ENCODE measurements around the gene SYNE1.
"Not testable (repeated sequence)": the region's sequence is repeated elsewhere in the genome, so short reads cannot be mapped to it uniquely, and the experiment has no call there.

Gene SYNE1

GRCh38 chr6:152423216-152424103, 213.7 kb downstream of the SYNE1 start:
- DNase-seq (ENCODE audit: low read depth in 2 of 2), result no peak

DNA sequence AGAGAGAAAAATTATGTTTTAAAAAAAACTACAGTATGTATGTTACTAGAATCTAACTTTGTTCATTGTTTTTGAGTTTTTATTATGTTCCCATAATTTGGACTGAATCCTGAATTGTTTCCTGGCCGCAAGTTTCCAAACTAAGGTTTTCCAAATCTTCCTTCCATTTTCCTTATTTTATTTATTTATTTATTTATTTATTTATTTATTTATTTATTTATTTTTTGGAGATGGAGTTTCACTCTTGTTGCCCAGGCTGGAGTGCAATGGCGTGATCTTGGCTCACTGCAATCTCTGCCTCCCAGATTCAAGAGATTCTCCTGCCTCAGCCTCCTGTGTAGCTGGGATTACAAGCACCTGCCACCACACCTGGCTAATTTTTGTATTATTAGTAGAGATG, 215.7 kb downstream of the SYNE1 start:
- not testable (repeated sequence) for DNase-seq (ENCODE audit: low read depth in 2 of 2)

GRCh38 chr6:152420696-152421095, 216.5 kb downstream of the SYNE1 start:
- DNase-seq (ENCODE audit: low read depth in 2 of 2), result no peak

DNA sequence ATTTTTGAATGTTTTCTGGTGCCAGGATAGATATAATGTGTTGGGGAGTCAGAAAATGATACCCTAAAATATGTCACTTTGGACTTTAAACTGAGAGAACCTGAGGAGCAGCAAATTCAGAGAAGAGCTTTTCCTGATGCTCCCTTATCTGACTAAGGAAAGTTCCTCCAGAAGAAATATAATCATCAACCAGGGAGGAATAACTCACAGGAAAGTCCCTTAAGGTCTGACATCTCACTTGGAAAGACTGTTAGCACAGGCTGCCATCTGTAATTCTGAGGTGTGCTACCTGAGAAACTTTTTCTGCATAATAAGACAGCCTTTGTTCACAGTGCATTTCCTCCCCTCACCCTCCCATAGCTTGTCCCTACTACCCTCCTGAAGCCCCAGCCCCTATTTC, 218.6 kb downstream of the SYNE1 start:
- DNase-seq (ENCODE audit: low read depth in 2 of 2), result no peak

- DNase-seq (ENCODE audit: low read depth in 2 of 2), result no peak
Measured at GRCh38 chr6:152416652-152417051, 220.5 kb downstream of the SYNE1 start.

DNA sequence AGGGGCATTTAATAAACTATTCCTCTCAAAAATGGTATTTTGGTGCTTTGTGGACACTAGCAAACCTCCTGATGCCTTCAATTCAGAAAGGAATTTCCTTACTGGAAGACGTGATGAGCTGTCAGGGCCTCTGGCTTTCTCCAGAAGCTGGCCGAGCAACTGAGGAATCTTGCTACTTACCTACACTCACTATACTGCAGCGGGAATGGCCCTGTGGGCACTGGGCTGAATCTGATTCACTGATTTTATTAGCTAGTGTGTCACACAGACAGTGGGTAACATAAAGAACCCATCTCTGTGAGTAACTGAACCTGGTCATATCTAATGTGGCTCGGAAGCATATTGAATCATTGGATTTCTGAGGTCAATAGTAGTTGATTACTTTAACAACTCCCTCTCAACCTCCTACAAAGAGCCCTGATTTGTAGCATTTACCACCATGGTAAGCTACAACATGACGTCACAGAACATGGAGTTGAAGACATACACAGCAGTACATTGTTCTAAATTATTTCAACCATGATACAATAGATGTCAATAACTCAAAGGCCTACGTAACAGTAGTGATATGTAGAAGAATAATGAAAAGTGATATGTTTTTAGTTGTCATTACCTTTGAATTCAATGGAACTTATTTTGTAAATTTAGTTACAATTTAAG, 232.1 kb downstream of the SYNE1 start:
- DNase-seq (ENCODE audit: low read depth in 2 of 2), result no peak

DNA sequence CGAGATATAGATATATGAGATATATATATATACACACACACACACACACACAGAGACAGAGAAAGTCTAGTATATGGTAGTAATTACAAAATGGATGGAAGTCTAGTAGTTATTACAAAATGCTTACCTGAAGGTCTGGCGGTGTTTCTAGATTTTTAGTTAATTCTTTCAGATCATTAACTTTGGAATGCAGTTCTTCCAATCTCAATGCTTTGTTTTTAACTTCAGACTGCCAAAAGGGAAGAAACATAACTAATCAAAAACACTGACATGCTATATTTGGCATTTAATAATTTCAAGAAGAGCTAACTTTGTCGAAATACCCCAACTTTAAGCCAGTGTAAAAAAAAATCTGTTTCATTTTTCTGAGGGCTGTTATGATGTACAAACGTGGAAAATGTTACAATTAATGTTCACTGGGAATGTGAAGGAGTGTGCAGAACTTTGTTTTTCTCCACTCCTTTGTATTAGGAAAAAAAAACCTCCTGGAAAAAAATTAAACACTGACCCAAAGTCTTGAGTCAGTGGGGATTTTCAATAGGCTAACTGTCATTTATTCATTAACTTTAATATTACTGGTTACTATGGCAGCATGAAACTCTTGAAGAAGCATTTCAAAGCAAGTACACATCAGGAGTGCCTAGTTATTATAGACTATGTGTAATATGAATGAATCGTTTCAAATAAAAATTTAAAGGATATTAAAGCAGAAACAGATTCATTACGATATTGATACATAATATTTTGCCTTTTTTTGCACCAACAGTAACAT, 232.9 kb downstream of the SYNE1 start:
- DNase-seq (ENCODE audit: low read depth in 2 of 2), result no peak

- no peak for DNase-seq (ENCODE audit: low read depth in 2 of 2)
Measured at GRCh38 chr6:152402791-152403190, 234.4 kb downstream of the SYNE1 start.

GRCh38 chr6:152401978-152402377, 235.2 kb downstream of the SYNE1 start:
- DNase-seq (ENCODE audit: low read depth in 2 of 2), result no peak

DNA sequence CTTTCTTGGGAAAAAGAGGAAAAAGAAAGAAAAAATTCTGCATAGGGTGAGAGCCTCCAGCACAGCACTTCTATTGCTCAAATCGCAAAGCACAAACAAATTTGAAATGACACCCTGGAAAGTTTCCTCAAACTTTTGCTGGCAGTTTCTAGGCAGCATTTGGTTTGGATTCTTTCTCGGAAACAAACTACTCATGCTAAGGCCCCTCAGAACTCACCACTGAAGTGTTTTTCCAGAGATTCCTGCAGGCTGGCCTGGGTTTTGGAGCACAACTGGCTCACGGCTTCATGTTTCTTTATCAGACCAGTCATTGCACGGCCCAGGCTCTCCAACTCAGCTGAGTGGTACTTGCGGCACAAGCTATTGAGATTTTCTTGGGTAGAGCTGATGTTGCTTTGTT, 237.8 kb downstream of the SYNE1 start:
- no peak for DNase-seq (ENCODE audit: low read depth in 2 of 2)

GRCh38 chr6:152398993-152399392, 238.2 kb downstream of the SYNE1 start:
- DNase-seq (ENCODE audit: low read depth in 2 of 2), result no peak

DNA sequence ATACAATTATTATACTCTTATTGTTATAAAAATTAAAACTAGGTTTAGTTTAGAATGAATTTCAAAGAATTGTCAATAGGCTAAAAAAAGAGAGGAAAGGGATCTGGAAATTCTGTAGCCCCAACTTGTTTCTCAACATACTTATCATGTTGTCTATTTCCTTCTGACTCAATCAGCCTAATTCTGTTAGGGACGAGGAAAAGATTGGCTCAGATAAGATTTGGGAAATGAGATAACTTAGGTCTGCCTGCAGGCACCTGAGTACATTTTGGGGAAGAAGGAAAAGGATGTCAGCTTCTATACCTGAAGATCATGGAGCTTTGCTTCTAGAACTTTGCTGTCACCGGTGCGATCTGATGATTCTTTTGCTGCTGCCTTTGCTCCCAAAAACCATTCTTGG, 238.8 kb downstream of the SYNE1 start:
- DNase-seq (ENCODE audit: low read depth in 2 of 2), result no peak

- DNase-seq (ENCODE audit: low read depth in 2 of 2), result no peak
Measured at GRCh38 chr6:152394303-152394702, 242.9 kb downstream of the SYNE1 start.

DNA sequence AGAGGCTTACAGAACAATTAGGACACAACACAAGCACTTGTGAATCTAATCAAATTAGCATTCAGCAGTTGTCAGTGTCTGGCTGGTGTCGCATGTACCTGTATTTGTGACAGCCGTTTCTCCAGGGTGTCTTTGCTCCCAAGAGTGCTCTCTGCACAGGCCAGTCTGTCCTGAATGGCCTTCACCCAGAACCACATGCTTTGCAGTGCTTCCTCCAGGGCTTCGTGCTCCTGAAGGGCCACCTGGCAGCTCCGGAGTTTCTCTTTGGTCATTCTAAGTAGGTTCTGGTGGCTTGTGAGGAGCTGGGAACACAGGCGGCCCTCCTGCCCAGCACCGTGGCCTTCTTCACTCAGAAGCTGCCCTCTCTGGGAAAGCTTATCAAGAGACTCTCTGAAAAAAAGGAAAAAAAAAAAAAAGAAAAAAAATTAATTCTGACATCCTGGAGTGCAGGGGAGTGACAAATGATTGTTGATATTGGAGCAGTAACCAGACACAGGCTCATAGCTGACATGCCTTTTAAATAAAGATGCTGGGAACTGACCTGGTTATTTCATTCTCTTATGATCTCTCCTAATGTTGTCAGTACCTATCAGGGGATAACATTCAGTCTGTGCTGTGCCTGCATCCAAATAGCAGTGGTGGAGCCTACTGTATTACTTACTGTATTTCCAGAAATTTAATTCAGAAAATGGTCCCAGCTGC, 245.8 kb downstream of the SYNE1 start:
- no peak for DNase-seq (ENCODE audit: low read depth in 2 of 2)

DNA sequence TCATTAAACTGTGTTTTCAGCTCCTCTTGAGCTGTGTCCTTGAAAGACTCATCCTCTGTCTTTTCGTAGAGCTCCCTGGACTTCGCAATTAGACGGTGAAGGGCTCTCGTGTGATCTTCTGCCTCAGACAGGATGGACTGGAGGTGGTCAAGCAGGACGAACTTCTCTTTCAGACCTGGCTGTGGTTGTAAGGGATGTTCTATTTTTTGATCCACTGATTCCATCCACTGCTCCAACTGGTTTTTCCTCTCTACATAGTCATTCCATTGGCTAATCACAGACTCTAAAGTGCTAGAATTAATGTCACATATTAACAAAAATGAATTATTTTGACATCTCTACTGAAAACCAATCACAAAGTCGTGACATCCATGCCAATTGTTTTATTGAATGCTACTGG, 250.1 kb downstream of the SYNE1 start:
- no peak for DNase-seq (ENCODE audit: low read depth in 2 of 2)

- no peak for DNase-seq (ENCODE audit: low read depth in 2 of 2)
Measured at GRCh38 chr6:152386131-152386530, 251.0 kb downstream of the SYNE1 start.

GRCh38 chr6:152380993-152381898, 255.9 kb downstream of the SYNE1 start:
- DNase-seq (ENCODE audit: low read depth in 2 of 2), result no peak

GRCh38 chr6:152380351-152380767, 256.8 kb downstream of the SYNE1 start:
- DNase-seq (ENCODE audit: low read depth in 2 of 2), result no peak

- no peak for DNase-seq (ENCODE audit: low read depth in 2 of 2)
Measured at GRCh38 chr6:152379423-152379822, 257.7 kb downstream of the SYNE1 start.

GRCh38 chr6:152378169-152378568, 259.0 kb downstream of the SYNE1 start:
- no peak for DNase-seq (ENCODE audit: low read depth in 2 of 2)

- DNase-seq (ENCODE audit: low read depth in 2 of 2), result no peak
Measured at GRCh38 chr6:152375197-152375596, 262.0 kb downstream of the SYNE1 start.
